ENCODE measurements around the gene PRUNE2. TPM values are rescaled to one million over a fixed set of nuclear protein-coding genes. Genes with fewer than 3 reads are reported as not detected.

Gene PRUNE2
- total RNA-seq, 2 donors from 2014 or later, result 12.1 to 90.0 TPM

DNA sequence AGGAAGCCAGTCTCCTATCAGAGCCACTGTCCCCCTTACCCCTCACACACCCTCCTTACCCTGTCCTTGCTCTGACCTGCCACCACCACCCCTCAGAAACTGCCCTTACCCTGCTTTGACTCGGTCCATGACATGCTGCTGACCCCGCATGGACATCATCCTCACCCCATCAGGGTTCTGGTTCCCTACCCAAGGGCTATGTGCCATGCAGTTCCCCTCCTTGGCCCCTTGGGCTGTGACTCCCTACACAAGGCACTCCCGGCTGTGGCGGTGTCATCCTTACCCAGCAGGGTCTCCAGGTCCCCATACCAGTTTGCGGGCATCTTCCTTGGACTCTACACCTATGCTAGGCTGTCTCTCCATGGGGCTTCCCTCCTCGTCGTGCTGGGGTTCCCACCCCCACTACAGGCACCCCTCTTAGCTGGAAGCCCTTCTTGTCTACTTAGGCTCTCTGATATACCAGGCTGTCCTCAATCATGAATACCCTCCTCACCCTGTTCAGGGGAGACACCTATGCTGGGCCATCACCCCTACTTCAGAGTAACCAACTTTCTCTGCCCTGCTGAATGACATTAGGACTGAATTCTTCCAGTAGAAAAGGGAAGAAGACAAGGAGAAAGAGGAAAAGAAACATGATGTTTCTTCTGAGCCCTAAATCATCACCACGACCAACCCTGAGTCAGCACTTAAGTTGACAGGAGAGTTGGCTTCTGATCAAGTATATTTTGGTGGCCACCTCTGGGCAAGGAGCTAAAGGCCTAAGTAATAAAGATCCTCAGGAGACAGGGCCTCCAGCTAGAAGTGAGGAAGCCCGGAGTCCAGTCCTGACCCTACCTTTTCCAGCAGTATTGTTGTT is 331.8 kb downstream of the PRUNE2 start:
- Histone ChIP-seq H3K9me3 (no peaks in the 10 kb centered on the region), H3K36me3 (no peaks in the 10 kb centered on the region), H3K4me3 (no peak overlapping the region), H3K27me3 (no peaks in the 10 kb centered on the region), H3K9ac (ENCODE audit: low read depth in 2 of 2, low read length in 2 of 2) (no peak overlapping the region), H3K27ac (no peak overlapping the region), H3K4me1 (no peaks in the 10 kb centered on the region)
- DNase-seq, result no peak
- TF ChIP-seq, protein P1, sequence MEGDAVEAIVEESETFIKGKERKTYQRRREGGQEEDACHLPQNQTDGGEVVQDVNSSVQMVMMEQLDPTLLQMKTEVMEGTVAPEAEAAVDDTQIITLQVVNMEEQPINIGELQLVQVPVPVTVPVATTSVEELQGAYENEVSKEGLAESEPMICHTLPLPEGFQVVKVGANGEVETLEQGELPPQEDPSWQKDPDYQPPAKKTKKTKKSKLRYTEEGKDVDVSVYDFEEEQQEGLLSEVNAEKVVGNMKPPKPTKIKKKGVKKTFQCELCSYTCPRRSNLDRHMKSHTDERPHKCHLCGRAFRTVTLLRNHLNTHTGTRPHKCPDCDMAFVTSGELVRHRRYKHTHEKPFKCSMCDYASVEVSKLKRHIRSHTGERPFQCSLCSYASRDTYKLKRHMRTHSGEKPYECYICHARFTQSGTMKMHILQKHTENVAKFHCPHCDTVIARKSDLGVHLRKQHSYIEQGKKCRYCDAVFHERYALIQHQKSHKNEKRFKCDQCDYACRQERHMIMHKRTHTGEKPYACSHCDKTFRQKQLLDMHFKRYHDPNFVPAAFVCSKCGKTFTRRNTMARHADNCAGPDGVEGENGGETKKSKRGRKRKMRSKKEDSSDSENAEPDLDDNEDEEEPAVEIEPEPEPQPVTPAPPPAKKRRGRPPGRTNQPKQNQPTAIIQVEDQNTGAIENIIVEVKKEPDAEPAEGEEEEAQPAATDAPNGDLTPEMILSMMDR (IDR thresholded peaks at IDR 0.05), result no peak
- intact Hi-C loops (cut with DNase I), result no loop called here

DNA sequence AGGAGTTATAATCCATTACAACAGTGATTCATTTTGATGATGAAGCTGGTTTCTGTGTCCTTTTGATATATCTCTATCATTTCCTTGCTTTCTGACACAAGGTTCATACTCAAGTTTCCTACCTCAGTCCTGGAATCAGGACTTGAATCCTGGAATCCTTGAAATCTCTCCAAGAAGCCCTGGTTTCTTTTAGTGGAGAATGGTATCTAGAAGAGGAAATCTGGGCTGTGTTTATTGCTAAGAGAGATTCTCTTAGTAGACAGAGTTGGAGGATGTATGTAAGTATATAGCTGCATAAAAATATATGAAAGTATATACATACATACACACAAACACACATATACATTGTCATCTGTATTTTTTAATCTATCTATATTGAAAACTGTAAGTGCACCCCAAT is 332.5 kb downstream of the PRUNE2 start:
- intact Hi-C loops (cut with DNase I), result no loop called here
- TF ChIP-seq, protein P1 (IDR thresholded peaks at IDR 0.05), result no peak
- Histone ChIP-seq H3K9me3 (no peaks in the 10 kb centered on the region), H3K27me3 (no peaks in the 10 kb centered on the region), H3K4me1 (no peaks in the 10 kb centered on the region), H3K27ac (no peak overlapping the region), H3K36me3 (no peaks in the 10 kb centered on the region), H3K4me3 (no peak overlapping the region), H3K9ac (ENCODE audit: low read depth in 2 of 2, low read length in 2 of 2) (no peak overlapping the region)
- no peak for DNase-seq

DNA sequence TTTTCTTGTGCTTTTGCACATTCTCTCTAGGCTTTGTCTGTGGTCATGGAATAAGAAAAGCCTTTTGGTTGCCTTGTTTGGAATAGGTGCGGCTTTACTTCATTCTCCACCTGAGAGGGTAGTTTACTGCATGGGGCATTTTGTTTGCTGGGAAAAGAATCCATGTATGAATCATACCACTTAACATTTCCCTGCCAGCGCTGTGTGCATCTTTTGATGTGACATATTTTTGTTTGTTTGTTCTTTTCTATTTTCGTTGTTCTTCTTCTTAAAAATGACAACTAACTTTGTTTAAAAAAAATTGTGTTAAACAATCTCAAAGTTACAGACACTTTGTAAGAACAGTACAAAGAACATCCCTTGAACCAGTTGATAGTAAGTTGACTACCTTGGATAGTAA is 333.8 kb downstream of the PRUNE2 start:
- Histone ChIP-seq H3K9me3 (no peaks in the 10 kb centered on the region), H3K9ac (ENCODE audit: low read depth in 2 of 2, low read length in 2 of 2) (no peak overlapping the region), H3K27me3 (no peaks in the 10 kb centered on the region), H3K36me3 (no peaks in the 10 kb centered on the region), H3K4me3 (no peak overlapping the region), H3K27ac (no peak overlapping the region), H3K4me1 (no peaks in the 10 kb centered on the region)
- TF ChIP-seq, protein P1 (IDR thresholded peaks at IDR 0.05), result no peak
- DNase-seq, result no peak
- intact Hi-C loops (cut with DNase I), result no loop called here

DNA sequence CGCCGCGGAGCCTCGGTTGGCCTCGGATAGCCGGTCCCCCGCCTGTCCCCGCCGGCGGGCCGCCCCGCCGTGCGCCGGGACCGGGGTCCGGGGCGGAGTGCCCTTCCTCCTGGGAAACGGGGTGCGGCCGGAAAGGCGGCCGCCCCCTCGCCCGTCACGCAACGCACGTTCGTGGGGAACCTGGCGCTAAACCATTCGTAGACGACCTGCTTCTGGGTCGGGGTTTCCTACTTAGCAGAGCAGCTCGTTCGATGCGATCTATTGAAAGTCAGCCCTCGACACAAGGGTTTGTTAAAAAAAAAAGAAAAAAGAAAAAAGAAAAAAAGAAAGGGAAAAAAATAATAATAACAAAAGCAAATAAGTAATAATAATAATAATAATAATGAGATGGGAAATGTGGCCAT is 334.2 kb downstream of the PRUNE2 start:
- peak overlapping the region; percentile 30 for H3K27ac ChIP-seq
- no peak overlapping the region for H3K9ac ChIP-seq (ENCODE audit: low read depth in 2 of 2, low read length in 2 of 2)
- no peaks in the 10 kb centered on the region for H3K9me3 ChIP-seq
- peak overlapping the region; percentile 33 for H3K4me3 ChIP-seq
- no peaks in the 10 kb centered on the region for H3K4me1 ChIP-seq
- intact Hi-C loops (cut with DNase I), result no loop called here
- no peaks in the 10 kb centered on the region for H3K27me3 ChIP-seq
- no peak for DNase-seq
- TF ChIP-seq, protein P1 (IDR thresholded peaks at IDR 0.05), result no peak
- no peaks in the 10 kb centered on the region for H3K36me3 ChIP-seq

DNA sequence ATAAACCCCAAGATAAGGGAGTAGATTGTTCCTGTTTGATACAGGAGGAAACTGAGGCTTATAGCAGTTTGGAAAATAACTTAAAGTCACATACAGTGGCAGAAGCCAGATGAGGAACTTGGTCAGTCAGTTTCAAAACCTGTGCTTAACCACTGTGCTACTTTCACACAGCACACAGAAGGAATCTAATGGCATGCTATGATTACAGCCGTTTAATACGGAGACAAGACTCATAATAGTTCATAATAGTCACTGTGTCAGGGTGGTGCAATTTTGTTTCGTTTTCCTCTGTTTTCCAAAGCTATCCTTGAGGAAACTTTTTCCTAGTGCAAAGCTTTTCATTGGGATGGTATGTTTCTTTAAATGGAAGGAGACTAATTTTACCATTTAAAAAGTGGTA is 334.6 kb downstream of the PRUNE2 start:
- no peaks in the 10 kb centered on the region for H3K36me3 ChIP-seq
- no peak for DNase-seq
- H3K27me3 ChIP-seq, result no peaks in the 10 kb centered on the region
- peak overlapping the region; percentile 33 for H3K4me3 ChIP-seq
- H3K9ac ChIP-seq (ENCODE audit: low read depth in 2 of 2, low read length in 2 of 2), result no peak overlapping the region
- H3K4me1 ChIP-seq, result no peaks in the 10 kb centered on the region
- H3K27ac ChIP-seq, result peak overlapping the region; percentile 30
- H3K9me3 ChIP-seq, result no peaks in the 10 kb centered on the region
- TF ChIP-seq, protein P1 (IDR thresholded peaks at IDR 0.05), result no peak
- intact Hi-C loops (cut with DNase I), result no loop called here
